Embryonic facial prominence (tissue), 1 donor: ENCODE measurements around the gene NAA25.
A peak's percentile ranks its signal among the peaks of the same experiment; 100 is the strongest.

Source experiments
- DNase-seq: peaks from one replicate; pipeline ENCODE4 v3.0.0-alpha.2; 2016; ENCODE audit errors: extremely low spot score

Gene NAA25

DNA sequence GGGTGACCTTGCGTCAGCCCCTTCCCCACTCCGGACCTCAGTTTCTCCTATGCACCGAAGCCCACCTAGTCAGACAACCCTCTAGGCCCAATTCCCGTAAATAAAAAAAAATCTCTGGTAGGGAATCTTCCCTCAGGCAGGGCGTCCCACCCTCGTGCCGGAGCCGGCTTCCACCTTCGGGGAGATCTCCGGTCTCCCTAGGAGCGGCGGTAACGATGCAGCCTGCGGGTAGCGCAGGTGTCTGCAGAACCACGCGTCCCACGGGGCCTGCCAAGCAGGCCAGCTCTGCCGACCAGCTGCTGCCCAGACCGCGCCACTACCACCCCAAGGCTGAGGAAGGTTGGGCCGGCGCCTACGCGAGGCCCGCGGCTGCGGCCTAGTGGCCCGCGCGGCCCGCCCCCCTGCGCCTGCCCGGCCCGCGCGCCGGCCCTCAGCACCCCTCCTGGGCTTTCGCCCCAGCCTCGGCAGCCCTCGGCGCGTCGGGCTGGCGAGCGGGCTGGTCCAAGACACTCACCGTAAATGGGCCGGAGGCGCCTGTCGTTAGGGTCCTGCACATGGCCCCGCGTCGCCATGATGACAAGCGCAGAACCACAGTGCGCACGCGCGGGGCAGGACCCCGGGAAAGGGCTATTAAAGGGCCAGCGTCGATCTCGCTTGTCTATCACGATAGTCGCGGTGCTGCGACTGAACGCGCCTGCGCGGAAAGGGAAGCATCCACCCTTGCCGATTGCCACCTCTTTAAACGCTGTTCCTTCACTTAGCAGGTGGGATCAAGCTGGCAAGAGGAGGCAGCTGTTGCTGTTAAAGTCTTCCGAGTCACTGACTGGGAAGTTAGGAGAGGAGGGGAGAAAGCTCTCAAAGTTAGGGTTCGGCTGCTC lies at the start of gene NAA25:
Gene NAA25 (minus strand): TSS at position 582 of the 878 bp plus-strand sequence. CDS start 10 bp downstream, at position 572.
- DNase-seq = peak; percentile 67

DNA sequence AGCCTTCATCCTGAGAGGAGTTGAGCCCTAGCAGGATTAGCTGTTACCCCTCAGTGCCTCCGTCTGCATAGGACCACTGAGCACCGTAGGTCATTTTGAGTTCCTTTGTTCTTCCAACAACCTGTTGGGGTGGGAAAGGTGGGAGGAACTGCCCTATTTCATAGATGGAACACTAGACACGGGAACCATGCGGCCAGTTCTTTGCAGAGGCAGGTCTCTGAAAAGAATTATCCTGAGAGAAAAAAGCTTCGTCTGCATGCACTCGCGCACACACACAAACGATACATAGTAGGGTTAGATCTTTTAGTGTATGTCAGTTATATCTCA lies 45.3 kb upstream of the NAA25 start:
- DNase-seq = no peak

DNA sequence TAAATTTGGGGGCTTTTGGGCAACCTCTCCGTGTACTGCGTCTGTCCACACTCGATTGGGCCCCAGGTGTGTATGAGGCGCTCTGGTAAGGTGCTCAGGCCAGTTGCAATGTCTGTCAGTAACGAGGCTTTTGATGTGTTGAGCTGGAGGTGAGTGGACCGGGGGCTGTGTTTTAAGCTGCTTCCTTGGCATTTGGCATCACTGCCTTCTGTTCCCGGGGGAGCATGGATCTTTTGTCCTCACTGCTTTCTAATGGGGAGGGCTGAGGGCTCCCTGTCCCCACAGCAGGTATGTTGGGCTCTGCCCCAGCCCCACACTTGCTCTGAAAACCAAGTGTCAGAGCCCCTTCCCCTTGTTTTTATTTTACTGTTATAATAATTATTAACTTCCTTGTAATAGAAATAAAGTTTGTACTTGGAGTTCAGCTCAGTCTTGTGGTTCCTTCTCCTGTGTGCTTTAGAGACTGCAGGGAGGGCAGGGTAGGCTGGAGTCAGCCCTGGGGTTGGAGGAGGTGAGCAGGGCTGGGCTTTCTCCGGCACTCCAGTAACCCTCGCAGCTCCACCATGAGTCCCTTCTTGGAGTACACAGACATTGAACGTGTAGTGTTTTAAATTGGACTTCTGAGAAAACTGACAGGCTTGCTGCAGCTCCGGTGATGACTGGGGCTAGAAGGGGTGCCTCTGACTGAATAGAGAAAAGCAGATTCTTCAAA lies 44.8 kb upstream of the NAA25 start:
- no peak for DNase-seq

DNA sequence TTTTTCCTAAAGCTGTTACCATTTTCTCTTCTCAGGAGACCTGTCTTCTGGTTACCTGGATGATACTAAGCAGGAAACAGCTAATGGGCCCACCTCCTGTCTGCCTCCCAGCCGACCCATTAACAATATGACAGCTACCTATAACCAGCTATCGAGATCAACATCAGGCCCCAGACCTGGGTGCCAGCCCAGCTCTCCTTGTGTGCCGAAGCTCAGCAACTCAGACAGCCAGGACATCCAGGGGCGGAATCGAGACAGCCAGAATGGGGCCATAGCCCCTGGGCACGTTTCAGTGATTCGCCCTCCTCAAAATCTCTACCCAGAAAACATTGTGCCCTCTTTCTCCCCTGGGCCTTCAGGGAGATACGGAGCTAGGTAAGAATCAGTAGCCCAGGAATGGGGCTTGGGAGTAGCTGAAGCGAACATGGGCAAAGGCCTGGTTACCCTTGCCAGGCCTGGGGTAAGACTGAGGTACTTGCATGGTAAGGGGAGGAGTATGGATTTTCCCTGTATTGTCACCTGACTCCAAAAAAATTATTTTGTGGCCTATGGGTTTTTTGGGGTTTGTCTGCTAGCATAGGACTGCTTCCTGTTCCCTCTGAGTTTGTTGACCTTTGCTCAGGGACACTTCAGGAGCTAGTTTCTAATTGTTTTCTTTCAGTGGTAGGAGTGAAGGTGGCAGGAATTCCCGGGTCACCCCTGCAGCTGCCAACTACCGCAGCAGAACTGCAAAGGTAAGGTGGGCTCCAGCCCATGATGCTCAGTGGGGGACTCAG lies 43.4 kb upstream of the NAA25 start:
- DNase-seq = no peak

DNA sequence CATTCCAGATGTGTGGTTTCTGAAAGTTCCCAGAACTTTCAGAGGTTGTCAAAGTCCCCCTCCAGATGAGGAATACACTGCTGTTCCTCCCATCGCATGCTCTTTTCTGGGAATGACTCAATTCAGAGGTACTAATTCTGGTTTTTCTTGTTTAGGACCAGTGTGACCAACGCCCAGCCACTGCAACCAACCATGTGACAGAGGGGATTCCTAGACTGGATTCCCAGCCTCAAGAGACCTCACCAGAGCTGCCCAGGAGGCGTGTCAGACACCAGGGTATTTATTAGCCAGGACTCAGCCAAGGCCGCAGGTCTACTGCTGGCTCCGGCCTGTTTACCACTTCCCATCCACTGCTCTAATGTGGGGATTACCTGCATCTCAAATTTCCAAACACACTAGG lies 41.0 kb upstream of the NAA25 start:
- no peak for DNase-seq

DNA sequence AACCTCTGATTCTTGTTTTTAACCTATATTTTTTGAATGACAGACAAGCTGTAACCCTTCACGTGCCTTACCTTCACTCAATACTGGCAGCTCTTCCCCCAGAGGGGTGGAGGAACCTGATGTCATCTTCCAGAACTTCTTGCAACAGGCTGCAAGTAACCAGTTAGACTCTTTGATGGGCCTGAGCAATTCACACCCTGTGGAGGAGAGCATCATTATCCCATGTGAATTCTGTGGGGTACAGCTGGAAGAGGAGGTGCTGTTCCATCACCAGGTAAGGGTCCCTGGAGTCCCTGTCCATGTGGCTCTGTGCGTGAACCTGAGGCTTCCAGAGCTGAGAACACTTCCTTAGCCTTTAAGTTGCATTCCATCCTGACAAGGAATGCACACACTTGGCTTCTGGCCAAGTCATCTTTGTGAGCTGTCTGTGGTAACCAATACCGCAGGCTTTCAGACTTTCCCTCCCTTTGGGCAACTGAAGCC lies 39.5 kb upstream of the NAA25 start:
- no peak for DNase-seq

DNA sequence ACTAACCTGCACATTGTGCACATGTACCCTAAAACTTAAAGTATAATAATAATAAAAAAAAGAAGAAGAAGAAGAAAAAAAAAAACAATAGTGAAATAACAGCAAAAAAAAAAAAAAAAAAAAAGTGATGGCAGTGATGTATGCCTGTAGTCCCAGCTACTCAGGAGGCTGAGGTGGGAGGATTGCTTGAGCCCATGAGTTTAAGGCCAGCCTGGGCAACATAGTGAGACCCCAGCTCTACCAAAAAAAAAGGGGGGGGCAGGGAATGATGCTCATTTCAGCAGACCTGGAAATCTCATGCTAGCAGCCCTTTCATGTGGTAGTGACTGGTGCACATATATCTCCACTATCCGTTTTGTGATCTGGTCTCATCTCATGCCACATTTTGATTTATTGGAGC lies 37.5 kb upstream of the NAA25 start:
- no peak for DNase-seq

DNA sequence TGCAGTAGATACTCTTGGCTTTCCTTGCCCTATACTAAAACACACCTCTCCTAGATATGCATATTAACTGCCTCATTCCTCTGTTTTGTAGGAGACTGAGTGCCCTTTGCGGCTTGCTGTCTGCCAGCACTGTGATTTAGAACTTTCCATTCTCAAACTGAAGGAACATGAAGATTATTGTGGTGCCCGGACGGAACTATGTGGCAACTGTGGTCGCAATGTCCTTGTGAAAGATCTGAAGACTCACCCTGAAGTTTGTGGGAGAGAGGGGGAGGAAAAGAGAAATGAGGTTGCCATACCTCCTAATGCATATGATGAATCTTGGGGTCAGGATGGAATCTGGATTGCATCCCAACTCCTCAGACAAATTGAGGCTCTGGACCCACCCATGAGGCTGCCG lies 32.1 kb upstream of the NAA25 start:
- DNase-seq = no peak

DNA sequence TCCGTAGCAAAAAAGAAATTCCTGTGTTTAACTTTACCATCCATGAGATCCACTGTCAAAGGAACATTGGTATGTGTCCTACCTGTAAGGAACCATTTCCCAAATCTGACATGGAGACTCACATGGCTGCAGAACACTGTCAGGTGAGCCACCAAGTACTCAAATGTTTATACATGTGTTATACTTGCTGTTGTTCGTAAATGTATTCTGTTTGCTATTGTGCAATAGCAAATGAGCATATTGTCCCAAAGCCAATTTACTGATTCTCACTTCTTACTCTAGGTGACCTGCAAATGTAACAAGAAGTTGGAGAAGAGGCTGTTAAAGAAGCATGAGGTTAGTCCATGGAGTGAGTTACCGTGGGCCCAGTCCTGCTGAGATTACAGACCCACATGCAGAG lies 26.1 kb upstream of the NAA25 start:
- no peak for DNase-seq

DNA sequence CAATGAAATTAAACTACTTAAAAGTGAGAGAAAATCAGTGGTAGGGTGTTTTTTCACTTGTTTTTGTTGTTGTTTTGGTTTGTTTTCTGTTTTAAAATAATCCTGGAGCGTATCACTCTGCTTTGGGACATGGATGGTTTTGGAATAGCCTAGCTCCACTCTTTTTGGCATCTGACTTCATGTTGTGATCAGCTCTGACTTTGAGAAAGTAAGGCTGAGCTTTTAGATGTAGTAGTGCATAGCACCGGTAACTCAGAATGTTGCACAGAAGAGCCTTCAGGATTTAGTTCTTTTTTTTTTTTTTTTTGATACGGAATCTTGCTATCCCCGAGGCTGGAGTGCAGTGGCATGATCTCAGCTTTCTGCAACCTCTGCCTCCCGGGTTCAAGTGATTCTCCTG lies 24.8 kb upstream of the NAA25 start:
- DNase-seq = no peak

DNA sequence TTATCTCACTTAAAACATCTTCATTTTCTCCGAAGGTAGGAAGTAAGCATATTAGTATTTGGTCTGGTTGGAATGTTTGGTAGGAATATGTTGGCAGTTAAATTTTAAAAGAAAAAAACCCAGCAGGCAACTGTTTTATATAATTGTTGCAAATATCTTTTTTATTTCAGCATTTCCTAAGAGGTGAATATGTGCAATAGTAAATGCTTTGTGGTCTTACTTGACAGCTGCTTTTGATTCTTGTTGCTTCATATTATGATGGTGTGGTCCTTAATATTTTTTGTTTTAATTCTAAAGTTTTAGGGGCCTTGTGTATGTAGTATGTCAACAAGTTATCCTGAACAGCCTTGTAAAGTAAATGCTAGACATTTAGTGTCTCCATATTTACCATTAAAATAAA lies 23.1 kb upstream of the NAA25 start:
- DNase-seq = no peak

DNA sequence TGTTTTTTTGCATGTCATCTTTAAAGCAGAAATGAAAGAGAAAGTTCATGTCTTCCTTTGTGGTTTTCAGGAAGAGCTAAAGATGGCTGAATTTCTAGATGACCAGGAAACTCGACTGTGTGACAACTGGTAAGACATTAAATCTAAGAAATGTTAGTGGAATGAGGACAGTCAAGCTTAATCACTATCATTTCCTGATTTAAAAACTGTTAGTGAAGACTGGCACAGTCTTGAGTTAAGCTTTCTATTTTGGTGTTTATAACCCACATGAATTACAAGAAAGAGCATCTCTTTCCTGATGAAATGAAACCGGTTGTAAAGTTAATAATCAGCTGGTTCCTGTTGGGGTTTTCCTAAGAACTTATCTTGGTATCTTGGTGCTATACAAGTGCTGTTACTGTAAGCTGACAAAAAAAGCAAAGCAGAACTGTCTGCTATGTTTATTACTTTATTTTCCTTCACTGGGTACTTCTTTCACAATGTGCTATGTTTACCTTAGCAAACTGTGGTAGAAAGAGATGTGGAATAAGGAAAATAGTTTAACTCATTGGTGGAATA lies 21.9 kb upstream of the NAA25 start:
- no peak for DNase-seq

DNA sequence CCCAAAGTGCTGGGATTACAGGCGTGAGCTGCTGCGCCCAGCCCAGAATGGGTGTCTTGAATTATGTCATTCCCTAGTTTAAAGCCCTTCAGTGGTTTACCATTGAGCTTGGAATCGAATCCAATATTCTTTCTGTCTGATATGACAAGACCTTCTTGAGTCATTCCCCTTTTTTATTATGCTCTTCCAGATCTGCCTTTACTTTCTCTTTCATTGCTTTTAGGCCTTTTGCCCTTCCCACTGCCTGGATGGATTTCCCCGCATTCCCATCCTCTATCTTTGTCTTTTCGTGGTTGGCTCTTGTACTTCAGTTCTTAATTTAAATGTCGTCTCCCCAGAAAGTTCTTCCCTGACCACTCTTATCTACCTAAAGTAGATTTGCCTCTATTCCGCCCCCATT lies 18.3 kb upstream of the NAA25 start:
- DNase-seq = no peak

DNA sequence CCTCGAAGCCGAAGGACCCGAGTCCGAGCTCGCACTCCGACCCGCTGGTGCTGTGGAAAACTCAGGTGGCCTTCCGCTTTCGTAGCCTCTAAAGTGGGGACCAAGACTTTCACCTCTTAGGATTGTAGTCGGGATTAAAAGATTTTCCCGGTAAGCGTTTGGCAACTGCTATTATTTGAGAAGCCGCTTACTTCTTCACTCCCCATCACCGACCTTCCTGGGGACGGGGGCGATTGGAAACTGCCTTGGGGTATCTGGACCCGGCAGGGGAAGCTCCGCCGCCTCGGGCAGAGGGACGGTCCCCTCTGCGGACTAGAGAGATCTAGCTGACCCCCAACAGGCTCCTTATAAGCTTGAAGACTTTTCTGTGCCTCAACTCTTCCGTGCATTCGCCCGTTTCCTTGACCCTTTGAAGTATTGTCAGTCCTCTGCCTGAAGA lies 17.4 kb upstream of the NAA25 start:
- DNase-seq = no peak

DNA sequence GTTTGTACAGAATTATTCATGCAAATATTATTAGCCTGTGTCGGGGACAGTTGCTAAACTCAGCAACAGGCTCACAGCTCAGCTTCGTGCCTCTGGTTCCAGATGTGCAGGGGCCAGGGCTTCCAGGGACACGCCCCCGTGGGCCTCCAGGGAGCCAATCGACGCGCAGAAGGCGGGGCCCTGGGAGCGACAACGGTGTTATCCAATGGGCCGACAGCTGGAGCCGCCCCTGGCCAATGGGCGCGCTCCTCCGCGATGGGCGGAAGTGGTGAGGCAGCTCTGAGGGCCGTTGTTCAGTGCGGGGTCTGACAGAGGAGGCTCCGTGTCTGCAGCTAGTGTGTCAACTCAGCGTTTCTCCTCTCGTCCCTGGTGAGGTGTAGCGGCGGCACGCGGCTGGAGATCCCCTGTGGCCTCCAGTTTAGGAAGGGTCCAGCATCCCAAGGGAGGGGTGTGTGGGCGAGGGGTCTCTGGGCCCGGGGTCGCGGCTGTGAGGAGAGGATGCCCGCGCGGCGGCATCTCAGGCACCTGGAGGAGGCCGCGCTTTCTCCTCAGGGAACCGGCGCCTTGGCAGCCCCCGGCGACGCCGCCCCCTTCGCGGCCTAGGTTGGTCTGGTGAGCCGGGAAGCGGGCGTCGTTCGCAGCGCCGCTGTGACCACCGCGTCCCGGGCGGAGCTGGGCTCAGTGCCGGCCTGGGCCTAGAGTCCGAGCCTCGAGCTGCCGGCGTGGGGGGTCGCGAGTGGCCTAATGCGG lies 16.8 kb upstream of the NAA25 start, which contains the start of gene TRAFD1:
Gene TRAFD1 (plus strand): TSS at position 311 of the 750 bp plus-strand sequence. CDS start 4,963 bp downstream, outside the sequence.
- peak; percentile 94 for DNase-seq

DNA sequence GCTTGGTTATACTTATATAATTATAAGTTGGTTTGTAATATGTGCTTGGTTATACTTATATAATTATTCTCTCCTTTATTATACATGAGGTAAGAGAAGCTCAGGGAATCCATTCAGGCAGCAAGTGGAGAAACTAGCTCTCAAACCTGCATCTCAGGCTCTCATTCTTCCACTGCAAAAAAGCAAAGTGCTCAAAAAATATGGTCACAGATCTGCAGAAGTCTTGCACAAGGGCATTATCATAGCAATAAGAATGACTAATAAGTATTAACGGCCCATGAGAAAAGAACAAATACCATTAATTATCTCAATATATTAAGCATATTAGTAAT lies 16.3 kb upstream of the NAA25 start:
- DNase-seq = no peak

DNA sequence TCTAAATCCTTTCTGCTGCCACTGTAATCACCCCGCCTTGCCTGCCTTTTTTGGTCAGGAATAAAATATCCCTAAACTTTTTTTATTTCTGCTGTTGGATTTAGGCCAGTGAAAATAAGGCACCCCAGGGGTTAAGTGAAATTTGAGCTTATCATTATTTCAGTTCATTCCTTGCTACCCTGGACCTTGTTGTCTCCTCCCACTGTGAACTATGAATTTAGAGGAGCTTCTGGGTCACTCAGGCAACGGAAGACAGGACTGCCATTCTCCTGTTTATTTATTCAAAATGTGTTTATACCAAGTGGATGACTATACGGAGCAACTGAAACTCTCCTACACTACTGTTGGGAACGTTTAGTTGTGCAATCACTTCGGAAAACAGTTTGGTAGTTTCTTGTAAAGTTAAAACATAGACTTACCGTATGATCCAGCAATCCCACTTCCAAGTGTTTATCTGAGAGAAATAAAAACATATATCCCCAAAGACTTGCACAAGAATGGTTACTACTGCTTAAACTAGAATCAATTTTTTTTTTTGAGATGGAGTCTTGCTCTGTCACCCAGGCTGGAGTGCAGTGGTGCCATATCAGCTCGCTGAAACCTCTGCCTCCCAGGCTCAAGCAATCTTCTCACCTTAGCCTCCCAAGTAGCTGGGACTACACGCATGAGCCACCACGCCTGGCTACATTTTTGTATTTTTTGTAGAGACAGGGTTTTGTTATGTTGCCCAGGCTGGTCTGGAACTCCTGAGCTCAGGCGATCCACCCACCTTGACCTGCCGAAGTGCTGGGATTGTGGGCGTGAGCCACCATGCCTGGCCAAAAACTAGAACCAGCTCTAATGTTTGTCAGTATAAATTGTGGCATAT lies 14.5 kb upstream of the NAA25 start:
- no peak for DNase-seq

DNA sequence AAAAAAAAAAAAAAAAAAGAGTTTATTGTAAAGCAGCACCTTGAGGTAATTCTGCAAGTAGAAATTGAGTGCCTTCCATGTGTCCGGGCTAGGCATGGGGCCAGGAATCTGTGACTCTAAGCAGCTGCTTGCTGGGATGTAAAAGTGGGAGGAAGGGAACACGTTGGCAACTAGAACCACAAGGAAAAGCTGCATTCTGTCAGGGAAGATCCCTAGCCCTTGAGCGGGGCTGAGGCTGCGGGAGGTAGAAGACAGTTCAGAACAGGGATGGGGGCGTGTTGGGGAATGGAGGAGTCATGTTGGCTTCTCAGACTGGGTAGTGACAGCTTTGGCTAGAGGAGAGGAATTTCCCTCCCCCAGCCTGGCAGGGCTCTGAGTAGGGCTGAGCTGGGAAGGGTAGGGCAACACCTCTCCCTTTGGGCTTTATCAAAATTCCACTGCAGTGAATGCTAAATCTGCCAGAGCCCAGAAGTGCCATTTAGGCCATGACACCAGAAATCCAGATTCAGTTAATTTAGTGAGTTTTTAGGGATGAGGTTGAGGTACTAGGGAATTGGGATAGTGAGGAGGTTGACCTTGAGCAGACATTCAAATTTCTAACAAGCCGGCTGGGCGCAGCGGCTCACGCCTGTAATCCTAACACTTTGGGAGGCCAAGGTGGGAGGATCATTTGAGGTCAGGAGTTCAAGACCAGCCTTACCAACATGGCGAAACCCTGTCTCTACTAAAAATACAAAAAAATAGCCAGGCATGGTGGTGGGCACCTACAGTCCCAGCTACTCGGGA lies 13.4 kb upstream of the NAA25 start:
- DNase-seq = no peak

DNA sequence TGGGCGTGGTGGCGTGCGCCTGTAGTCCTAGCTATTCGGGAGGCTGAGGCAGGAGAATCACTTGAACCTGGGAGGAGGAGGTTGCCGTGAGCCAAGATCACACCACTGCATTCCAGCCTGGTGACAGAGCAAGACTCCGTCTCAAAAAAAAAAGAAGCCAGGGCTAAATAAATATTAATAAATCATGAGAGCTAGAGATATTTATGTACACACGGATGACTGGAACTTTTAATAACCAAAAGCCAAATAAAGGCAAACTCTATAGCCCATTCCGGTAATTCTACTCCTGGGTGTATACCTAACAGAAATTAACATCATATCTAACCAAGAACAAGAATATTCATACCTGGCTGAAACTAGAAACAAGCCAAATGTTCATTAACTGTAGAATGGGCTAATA lies 9.1 kb upstream of the NAA25 start:
- no peak for DNase-seq
